GM20431 (cell line): ENCODE measurements around the gene P2RY11.

Experiments used
- in situ Hi-C: fragments of 300-500 bp; cut with MseI, MboI; formaldehyde crosslinking; loops from one replicate; pipeline ENCODE4 v1.15.0; 2020; ENCODE audit warnings: low sequenced_read_pairs; ENCODE audit not compliant: unreplicated experiment

Gene P2RY11

DNA sequence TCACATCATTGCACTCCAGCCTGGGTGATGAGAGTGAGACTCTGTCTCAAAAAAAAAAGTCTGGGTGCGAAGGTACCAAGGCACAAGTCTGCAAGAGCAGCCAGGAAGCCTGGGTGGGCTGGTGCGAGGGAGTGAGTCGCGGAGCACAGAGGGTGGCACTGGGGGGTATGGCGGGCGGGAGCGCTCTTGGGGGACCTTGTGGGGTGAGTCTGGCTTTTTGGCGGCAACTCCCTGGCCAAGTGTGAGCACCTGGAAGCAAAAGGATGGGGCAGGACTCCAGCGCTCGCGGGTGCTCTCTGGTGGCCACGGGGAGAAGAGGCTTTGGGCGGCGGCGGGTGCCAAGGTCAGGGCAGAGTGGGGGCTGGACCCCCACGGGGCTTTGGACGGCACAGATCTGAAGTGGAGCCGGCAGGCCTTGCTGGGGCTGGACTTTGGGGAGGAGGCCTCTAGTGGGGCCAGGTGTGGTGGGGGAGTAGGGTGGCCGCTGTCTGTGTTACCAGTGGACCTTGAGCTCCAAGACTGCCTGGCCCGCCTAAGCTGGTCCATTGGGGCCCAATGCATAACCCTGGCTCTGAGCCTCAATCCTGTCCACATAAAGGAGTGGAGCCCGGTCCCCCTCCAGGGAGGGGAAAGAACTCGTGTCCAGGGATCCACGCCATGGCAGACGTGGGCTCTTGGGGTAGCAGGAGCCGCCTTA lies 1.6 kb downstream of the P2RY11 start:
- in situ Hi-C loops = no loop called here

DNA sequence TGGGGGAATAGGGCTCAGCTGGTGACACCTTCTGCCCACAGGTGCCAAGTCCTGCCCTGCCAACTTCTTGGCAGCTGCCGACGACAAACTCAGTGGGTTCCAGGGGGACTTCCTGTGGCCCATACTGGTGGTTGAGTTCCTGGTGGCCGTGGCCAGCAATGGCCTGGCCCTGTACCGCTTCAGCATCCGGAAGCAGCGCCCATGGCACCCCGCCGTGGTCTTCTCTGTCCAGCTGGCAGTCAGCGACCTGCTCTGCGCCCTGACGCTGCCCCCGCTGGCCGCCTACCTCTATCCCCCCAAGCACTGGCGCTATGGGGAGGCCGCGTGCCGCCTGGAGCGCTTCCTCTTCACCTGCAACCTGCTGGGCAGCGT lies 2.1 kb downstream of the P2RY11 start:
- in situ Hi-C loops = no loop called here

DNA sequence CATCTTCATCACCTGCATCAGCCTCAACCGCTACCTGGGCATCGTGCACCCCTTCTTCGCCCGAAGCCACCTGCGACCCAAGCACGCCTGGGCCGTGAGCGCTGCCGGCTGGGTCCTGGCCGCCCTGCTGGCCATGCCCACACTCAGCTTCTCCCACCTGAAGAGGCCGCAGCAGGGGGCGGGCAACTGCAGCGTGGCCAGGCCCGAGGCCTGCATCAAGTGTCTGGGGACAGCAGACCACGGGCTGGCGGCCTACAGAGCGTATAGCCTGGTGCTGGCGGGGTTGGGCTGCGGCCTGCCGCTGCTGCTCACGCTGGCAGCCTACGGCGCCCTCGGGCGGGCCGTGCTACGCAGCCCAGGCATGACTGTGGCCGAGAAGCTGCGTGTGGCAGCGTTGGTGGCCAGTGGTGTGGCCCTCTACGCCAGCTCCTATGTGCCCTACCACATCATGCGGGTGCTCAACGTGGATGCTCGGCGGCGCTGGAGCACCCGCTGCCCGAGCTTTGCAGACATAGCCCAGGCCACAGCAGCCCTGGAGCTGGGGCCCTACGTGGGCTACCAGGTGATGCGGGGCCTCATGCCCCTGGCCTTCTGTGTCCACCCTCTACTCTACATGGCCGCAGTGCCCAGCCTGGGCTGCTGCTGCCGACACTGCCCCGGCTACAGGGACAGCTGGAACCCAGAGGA lies 2.6 kb downstream of the P2RY11 start:
- in situ Hi-C loops = no loop called here

GRCh38 chr19:10114651-10115391 lies 3.3 kb downstream of the P2RY11 start:
- in situ Hi-C loops = no loop called here

GRCh38 chr19:10115392-10116084 lies 4.0 kb downstream of the P2RY11 start:
- in situ Hi-C loops = no loop called here

DNA sequence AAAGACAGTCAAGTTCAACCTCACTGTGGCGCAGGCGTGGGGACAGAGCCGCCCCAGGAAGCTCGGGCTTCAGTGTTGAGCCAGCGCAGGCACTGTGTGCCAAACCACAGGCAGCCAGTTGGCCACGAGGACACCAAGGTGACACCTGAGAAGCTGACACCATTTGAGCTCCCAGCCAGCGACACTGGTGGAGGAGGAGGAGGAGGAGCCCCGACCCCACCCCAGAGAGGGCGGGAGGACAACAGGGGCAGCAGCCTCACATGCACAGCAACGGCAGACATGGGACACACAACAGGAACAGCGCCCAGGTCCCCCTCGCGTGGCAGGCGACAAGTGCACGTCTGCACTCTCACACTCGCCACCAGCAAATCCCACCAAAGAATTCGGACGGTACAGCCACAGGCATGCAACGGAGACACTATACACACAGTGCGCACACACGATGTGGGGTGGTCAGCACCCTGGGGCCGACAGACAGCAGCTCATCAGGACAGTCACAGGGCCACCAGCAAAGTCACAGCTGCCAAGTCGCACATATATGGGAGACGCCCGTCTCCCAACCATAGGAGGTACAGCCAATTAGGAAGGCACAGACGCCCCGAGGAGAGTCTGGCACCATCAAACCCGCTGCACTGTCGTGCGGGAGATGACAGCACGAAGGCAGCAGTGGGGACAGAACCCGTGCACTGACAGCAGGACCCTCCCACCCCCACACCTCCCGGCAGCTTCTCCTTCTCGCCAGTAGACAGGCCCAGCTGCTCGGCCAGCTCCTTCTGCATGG lies 4.8 kb downstream of the P2RY11 start:
- in situ Hi-C loops = no loop called here

- in situ Hi-C loops = no loop called here
These were observed 5.5 kb downstream of the P2RY11 start for GRCh38 chr19:10116866-10117616.

DNA sequence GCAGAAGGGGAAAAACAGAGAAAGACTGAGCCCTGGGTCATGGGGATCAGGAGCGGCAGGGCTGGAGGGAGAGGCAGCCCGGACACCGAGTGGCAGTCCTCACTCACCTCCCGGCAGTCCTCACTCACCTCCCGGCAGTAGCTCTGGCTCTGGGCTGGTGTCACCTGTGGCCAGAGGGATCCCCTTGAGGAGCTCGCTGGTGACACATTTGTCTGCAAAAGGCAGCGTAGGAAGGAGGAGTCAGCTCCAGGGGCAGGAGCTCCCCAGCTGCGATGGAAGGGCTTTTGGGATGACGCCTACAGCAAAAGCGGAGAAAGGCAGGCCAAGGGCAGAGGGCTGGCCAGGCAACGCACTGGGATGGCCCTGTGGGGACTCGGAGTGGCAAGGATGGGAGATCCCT lies 7.5 kb downstream of the P2RY11 start:
- in situ Hi-C loops = no loop called here

DNA sequence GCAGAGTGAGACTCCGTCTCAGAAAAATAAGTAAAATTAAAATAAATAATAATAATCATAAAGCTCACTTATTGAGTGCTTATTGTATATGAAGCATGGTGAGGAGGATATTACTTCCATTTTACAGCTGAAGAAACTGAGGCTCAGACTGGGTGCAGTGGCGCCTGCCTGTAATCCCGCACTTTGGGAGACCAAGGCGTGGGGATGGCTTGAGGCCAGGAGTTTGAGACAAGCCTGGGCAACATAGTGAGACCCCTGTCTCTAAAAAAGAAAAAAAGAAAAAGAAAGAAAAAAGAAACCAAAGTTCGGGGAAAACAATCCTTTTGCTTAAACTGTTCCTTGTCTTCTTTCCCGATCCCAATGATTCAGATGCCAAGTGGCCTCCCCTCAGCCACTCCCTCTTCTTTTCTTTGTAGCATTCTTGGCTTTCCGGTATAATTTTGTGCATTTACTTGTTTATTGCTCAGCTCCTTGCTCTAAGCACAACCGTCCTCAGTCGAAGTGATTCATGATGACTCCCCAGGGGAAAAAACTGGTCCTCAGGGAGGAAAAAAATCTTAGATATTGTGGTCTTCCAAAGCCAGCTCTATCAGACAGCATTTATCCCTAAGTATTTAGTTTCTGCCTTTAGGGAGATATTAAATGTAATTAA lies 9.2 kb downstream of the P2RY11 start:
- in situ Hi-C loops = no loop called here

- in situ Hi-C loops = no loop called here
These were observed 10.6 kb downstream of the P2RY11 start for GRCh38 chr19:10122045-10122444.

GRCh38 chr19:10124429-10124828 lies 12.9 kb downstream of the P2RY11 start:
- in situ Hi-C loops = no loop called here

DNA sequence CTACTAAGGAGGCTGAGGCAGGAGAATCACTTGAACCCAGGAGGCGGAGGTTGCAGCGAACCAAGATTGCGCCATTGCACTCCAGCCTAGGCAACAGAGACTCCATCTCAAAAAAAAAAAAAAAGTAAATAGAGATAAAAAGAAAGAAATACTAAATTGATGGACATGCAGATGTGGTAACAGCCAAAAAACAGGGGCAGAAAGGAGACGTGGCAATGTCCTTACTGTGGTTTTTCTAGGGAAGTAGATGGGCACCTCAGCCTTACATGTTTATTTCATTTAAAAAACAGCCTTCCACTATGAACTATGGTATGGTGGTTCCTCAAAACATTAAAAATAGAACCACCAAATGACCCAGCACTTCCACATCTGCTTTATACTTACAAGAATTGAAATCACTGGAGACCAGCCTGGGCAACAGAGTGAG lies 14.7 kb downstream of the P2RY11 start:
- in situ Hi-C loops = no loop called here

DNA sequence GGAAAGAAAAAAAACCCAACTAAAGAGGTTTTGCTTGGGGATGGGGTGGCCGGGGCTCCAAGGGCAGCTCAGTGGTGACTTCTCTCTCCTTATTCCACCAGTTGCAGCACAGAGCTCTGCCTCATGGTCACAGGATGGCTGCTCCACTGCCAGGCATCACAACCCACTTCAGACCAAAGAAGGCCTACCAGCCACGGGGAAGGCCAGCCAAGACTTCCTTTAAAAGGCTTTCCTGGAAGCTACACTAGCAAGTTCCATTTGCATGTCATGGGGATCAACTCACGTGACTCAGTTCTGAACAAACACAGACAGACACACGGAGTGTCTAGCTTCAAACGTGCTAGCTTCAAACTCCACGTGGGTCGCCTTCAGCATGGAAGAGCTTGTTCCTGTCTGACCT lies 21.4 kb downstream of the P2RY11 start:
- in situ Hi-C loops = no loop called here

GRCh38 chr19:10133596-10133995 lies 22.1 kb downstream of the P2RY11 start:
- in situ Hi-C loops = no loop called here

GRCh38 chr19:10134040-10134439 lies 22.5 kb downstream of the P2RY11 start:
- in situ Hi-C loops = no loop called here

DNA sequence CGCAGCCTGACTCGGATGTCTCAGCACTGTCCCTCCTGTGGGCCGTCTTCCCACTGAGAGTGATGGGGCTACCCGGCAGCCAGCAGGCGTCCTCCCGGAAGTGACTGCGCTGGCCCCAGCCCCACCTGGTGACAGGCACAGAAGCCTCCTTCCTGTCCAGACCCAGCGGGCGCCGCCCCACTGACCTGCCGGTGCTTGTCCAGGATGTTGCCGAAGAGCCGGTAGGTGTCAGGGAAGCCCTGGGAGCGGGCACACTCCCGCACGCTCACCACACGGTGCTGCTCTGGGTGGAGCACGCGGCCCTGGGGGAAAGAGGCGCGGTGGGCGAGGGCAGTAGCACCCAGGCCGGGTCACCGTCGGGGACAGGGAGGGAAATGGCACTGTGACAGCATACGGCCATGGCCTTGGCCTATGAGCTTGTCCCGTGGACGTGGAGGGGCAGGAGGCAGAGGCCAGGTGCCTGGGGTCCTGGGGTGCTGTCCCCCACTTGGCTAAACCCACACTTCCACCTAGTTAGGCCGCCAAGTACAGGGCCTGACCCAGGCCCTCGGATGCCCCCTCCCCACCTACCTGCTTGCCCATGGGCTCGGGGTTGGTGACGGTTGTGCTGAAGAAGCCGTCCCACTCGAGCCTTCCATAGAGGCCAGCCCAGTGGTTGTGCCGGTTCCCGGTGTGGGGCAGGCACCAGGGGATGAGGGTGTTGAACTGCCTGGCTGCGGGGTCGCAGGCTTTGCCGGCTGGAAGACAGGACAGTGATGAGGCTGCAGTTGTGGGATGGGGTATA lies 24.2 kb downstream of the P2RY11 start:
- in situ Hi-C loops = no loop called here

DNA sequence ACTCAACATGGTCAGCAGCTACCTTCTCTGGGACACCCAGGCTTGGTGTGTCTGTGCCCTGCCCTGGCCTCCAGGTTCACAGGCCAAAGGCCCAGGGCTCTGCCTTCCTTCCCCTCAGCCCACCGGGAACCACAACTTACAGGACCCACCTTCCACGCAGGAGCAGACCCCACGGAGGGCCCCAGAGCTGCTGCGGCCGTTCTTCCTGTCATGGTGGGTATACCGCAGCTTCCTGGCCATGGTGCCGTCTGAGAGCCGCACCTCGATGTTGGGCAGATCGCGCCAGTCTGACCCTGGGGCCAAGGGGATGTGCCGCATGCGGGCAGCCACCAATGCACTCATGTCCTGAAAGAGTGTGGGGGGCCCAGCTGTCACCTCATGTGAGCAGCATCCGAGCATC lies 25.4 kb downstream of the P2RY11 start:
- in situ Hi-C loops = no loop called here
